WTC11 (cell line): ENCODE data around the gene TIAM2. TPM values are rescaled to one million over a fixed set of nuclear protein-coding genes. Genes with fewer than 3 reads are reported as not detected.
A peak's percentile ranks its signal among the peaks of the same experiment; 100 is the strongest.

Experiments used
- ATAC-seq: fragments of 200-7000 bp; cut with Tn5 transposase; 2 replicates; pipeline ENCODE4 v1.10.0; 2021; ENCODE audit warnings: mild to moderate bottlenecking, moderate library complexity
- CTCF ChIA-PET: fragments of 300-600 bp; sonication (Branson Sonifier 250); formaldehyde crosslinking; loops from one replicate; lab custom pipeline; 2021; ENCODE audit warnings: antibody characterized with exemption; lab: Charles Lee
- POLR2A ChIA-PET: fragments of 350-600 bp; sonication (Branson Sonifier 250); formaldehyde crosslinking; loops from one replicate; lab custom pipeline; 2021; ENCODE audit warnings: antibody characterized with exemption; lab: Charles Lee
- DNase-seq: peaks from one replicate; pipeline ENCODE4 v3.0.0; 2021; ENCODE audit warnings: low spot score
- H3K27ac Mint-ChIP-seq: 2 replicates; pipeline ENCODE4 v1.8.0; 2021; ENCODE audit warnings: mixed read lengths
- H3K27me3 Mint-ChIP-seq: 2 replicates; pipeline ENCODE4 v1.8.0; 2021; ENCODE audit warnings: low read depth, mild to moderate bottlenecking, moderate library complexity, mixed read lengths
- H3K36me3 Mint-ChIP-seq: 2 replicates; pipeline ENCODE4 v1.8.0; 2021; ENCODE audit warnings: mixed read lengths
- H3K4me1 Mint-ChIP-seq: 2 replicates; pipeline ENCODE4 v1.8.0; 2022; ENCODE audit warnings: mixed read lengths
- H3K4me3 Mint-ChIP-seq: 2 replicates; pipeline ENCODE4 v1.8.0; 2021; ENCODE audit warnings: mild to moderate bottlenecking, moderate library complexity, mixed read lengths
- H3K9me3 Mint-ChIP-seq: 2 replicates; pipeline ENCODE4 v1.8.0; 2021; ENCODE audit warnings: mixed read lengths
- FOXP1 ChIP-seq: sonication (generic); formaldehyde crosslinking; IDR thresholded peaks from 2 replicates; pipeline ENCODE4 v1.8.0; 2022; ENCODE audit warnings: missing genetic modification reagents, mild to moderate bottlenecking, moderate library complexity, borderline replicate concordance
- MXD4 ChIP-seq: fragments of 250-450 bp; sonication (Bioruptor Pico); IDR thresholded peaks from 2 replicates; pipeline ENCODE4 v1.8.0; 2021; ENCODE audit warnings: mild to moderate bottlenecking, moderate library complexity, borderline replicate concordance
- PRRX2 ChIP-seq: fragments of 250-450 bp; sonication (Bioruptor Pico); IDR thresholded peaks from 2 replicates; pipeline ENCODE4 v1.8.0; 2021; ENCODE audit warnings: mild to moderate bottlenecking
- ZNF121 ChIP-seq: sonication (generic); formaldehyde crosslinking; IDR thresholded peaks from 2 replicates; pipeline ENCODE4 v1.8.0; 2023; ENCODE audit warnings: missing genetic modification reagents
- ZNF423 ChIP-seq: fragments of 250-450 bp; sonication (Bioruptor Pico); IDR thresholded peaks from 2 replicates; pipeline ENCODE4 v2.1.2; 2022; ENCODE audit warnings: mild to moderate bottlenecking, moderate library complexity
- total RNA-seq: library from RNA; stranded (reverse); gene quantifications from 3 replicates; pipeline ENCODE4 v1.2.3, GENCODE V29; 2021
- TF ChIP-seq, protein P1 (sequence below): sonication (generic); formaldehyde crosslinking; IDR thresholded peaks from 2 replicates; pipeline ENCODE4 v1.8.1; 2022; ENCODE audit warnings: missing genetic modification reagents, borderline replicate concordance
- TF ChIP-seq, protein P2 (sequence below): sonication (generic); formaldehyde crosslinking; IDR thresholded peaks from 2 replicates; pipeline ENCODE4 v1.8.1; 2022; ENCODE audit warnings: mild to moderate bottlenecking, missing genetic modification reagents, moderate library complexity, borderline replicate concordance
- TF ChIP-seq, protein P3 (sequence below): sonication (generic); formaldehyde crosslinking; IDR thresholded peaks from 2 replicates; pipeline ENCODE4 v1.8.0; 2022; ENCODE audit warnings: missing genetic modification reagents
- TF ChIP-seq, protein P4 (sequence below): sonication (generic); formaldehyde crosslinking; conservative IDR thresholded peaks from 2 replicates; pipeline ENCODE4 v1.8.1; 2022; ENCODE audit warnings: mild to moderate bottlenecking, missing genetic modification reagents
- TF ChIP-seq, protein P5 (sequence below): sonication (generic); formaldehyde crosslinking; IDR thresholded peaks from 2 replicates; pipeline ENCODE4 v1.8.1; 2023; ENCODE audit warnings: mild to moderate bottlenecking, missing genetic modification reagents

Gene TIAM2
- total RNA-seq, 1 experiment from 2014 or later: 15.1 TPM

DNA sequence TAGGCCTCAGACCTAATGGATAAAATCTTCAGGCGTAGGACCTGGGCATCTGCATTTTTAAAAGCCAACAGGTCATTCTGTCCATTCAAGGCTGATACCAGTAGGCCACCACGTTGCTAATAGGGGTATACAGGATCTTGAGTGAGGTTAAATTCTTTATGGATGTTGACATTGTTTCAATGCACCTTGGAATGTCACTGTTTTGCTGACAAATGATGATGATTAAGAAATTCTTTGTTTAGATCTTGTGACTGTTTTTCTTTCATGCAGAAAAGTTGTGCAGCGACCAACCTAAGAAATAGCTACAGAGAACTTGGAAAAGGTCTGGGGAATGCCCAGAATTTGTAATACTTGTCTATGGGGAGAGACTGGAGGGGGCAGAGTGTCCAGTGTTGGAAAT is 167.6 kb downstream of the TIAM2 start:
- DNase-seq (no peak), ATAC-seq (no peak)
- peaks cover 13% of the 10 kb centered on the region for H3K36me3 Mint-ChIP-seq
- no peak for TF ChIP-seq FOXP1 (CRISPR knock-in tag)
- TF ChIP-seq, protein P1, sequence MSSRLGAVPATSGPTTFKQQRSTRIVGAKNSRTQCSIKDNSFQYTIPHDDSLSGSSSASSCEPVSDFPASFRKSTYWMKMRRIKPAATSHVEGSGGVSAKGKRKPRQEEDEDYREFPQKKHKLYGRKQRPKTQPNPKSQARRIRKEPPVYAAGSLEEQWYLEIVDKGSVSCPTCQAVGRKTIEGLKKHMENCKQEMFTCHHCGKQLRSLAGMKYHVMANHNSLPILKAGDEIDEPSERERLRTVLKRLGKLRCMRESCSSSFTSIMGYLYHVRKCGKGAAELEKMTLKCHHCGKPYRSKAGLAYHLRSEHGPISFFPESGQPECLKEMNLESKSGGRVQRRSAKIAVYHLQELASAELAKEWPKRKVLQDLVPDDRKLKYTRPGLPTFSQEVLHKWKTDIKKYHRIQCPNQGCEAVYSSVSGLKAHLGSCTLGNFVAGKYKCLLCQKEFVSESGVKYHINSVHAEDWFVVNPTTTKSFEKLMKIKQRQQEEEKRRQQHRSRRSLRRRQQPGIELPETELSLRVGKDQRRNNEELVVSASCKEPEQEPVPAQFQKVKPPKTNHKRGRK (CRISPR knock-in tag): no peak
- TF ChIP-seq ZNF423 (CRISPR knock-in tag): no peak
- TF ChIP-seq, protein P2, sequence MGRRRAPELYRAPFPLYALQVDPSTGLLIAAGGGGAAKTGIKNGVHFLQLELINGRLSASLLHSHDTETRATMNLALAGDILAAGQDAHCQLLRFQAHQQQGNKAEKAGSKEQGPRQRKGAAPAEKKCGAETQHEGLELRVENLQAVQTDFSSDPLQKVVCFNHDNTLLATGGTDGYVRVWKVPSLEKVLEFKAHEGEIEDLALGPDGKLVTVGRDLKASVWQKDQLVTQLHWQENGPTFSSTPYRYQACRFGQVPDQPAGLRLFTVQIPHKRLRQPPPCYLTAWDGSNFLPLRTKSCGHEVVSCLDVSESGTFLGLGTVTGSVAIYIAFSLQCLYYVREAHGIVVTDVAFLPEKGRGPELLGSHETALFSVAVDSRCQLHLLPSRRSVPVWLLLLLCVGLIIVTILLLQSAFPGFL: no peak
- TF ChIP-seq, protein P3, sequence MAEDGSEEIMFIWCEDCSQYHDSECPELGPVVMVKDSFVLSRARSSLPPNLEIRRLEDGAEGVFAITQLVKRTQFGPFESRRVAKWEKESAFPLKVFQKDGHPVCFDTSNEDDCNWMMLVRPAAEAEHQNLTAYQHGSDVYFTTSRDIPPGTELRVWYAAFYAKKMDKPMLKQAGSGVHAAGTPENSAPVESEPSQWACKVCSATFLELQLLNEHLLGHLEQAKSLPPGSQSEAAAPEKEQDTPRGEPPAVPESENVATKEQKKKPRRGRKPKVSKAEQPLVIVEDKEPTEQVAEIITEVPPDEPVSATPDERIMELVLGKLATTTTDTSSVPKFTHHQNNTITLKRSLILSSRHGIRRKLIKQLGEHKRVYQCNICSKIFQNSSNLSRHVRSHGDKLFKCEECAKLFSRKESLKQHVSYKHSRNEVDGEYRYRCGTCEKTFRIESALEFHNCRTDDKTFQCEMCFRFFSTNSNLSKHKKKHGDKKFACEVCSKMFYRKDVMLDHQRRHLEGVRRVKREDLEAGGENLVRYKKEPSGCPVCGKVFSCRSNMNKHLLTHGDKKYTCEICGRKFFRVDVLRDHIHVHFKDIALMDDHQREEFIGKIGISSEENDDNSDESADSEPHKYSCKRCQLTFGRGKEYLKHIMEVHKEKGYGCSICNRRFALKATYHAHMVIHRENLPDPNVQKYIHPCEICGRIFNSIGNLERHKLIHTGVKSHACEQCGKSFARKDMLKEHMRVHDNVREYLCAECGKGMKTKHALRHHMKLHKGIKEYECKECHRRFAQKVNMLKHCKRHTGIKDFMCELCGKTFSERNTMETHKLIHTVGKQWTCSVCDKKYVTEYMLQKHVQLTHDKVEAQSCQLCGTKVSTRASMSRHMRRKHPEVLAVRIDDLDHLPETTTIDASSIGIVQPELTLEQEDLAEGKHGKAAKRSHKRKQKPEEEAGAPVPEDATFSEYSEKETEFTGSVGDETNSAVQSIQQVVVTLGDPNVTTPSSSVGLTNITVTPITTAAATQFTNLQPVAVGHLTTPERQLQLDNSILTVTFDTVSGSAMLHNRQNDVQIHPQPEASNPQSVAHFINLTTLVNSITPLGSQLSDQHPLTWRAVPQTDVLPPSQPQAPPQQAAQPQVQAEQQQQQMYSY: no peak
- TF ChIP-seq MXD4 (CRISPR knock-in tag): no peak
- TF ChIP-seq PRRX2 (CRISPR knock-in tag): no peak
- TF ChIP-seq ZNF121: no peak
- peaks cover 28% of the 10 kb centered on the region for H3K4me1 Mint-ChIP-seq
- POLR2A ChIA-PET: no interaction called here
- peaks cover 15% of the 10 kb centered on the region for H3K9me3 Mint-ChIP-seq
- no peaks in the 10 kb centered on the region for H3K27me3 Mint-ChIP-seq
- 0 out of 2 replicates have a peak overlapping the region, but pooled peaks have one; percentile 8 for H3K27ac Mint-ChIP-seq
- CTCF ChIA-PET: interaction anchor here (1.2 kb wide), 1 partner anchor 10 kb away, joined by 3 read pairs; no protein-coding TSS in a partner anchor
- no peak overlapping the region for H3K4me3 Mint-ChIP-seq

DNA sequence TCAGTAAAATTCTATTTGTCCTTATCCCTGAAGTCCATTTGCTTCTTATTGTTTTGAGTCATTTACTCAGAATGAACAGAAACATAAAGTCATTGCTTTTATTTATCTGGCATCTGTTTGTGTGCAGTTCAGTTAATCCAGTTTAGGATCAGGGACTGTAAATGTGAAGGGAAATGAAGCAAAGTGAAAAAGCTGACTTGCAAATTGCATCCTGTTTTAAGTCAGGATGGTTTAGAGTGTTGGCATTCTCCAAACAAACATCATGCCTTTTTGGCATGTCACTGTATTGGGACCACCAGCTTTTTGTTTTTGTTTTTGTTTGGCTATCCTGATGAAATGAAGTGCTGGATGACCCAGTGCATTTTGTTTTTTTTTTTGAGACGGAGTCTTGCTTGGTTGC is 168.5 kb downstream of the TIAM2 start:
- Mint-ChIP-seq H3K9me3 (peaks cover 15% of the 10 kb centered on the region), H3K27me3 (no peaks in the 10 kb centered on the region), H3K4me1 (peaks cover 26% of the 10 kb centered on the region), H3K27ac (no peak overlapping the region), H3K36me3 (peaks cover 13% of the 10 kb centered on the region), H3K4me3 (no peak overlapping the region)
- POLR2A ChIA-PET: interaction anchor here (0.6 kb wide), 1 partner anchor 118 kb away, joined by 3 read pairs; no protein-coding TSS in a partner anchor
- DNase-seq (no peak), ATAC-seq (no peak)
- CTCF ChIA-PET: interaction anchor here (1.0 to 2.6 kb wide), 3 partner anchors 11 to 488 kb away, joined by 4 to 11 read pairs (median 4); no protein-coding TSS in a partner anchor
- TF ChIP-seq, protein P4, sequence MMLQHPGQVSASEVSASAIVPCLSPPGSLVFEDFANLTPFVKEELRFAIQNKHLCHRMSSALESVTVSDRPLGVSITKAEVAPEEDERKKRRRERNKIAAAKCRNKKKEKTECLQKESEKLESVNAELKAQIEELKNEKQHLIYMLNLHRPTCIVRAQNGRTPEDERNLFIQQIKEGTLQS (CRISPR knock-in tag): no peak
- TF ChIP-seq, all 79 proteins: peak for 0

DNA sequence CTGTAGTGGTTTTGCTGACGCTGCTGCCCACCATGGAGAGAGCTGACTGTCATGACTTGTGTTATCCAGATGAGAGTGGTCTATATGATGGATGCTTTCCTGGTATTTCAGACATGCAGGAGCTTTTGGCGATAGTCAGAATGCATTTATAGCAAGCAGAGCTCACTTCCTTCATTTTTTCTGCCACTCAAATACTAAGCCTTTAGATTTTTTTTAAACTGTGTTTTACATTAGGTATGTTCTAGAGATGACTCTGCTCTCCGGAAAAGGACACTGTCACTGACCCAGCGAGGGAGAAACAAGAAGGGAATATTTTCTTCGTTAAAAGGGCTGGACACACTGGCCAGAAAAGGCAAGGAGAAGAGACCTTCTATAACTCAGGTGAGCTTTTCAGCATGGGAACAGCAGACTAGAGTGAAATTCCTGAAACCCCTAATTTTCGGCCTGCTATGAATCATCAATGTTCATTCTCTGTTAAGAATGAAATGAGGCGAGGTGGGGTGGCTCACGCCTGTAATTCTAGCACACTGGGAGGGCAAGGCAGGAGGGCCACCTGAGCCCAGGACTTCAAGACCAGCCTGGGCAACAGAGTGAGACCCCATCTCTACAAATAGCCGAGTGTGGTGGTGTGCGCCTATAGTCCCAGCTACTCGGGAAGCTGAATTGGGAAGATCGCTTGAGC is 170.1 kb downstream of the TIAM2 start:
- peaks cover 9% of the 10 kb centered on the region; the same call in 1 of the 2 replicates for H3K9me3 Mint-ChIP-seq
- TF ChIP-seq ZNF121: peak; percentile 56; the same call in 1 of the 2 replicates
- TF ChIP-seq, protein P5, sequence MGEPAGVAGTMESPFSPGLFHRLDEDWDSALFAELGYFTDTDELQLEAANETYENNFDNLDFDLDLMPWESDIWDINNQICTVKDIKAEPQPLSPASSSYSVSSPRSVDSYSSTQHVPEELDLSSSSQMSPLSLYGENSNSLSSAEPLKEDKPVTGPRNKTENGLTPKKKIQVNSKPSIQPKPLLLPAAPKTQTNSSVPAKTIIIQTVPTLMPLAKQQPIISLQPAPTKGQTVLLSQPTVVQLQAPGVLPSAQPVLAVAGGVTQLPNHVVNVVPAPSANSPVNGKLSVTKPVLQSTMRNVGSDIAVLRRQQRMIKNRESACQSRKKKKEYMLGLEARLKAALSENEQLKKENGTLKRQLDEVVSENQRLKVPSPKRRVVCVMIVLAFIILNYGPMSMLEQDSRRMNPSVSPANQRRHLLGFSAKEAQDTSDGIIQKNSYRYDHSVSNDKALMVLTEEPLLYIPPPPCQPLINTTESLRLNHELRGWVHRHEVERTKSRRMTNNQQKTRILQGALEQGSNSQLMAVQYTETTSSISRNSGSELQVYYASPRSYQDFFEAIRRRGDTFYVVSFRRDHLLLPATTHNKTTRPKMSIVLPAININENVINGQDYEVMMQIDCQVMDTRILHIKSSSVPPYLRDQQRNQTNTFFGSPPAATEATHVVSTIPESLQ (CRISPR knock-in tag): no peak
- ChIA-PET POLR2A (no interaction called here), CTCF (interaction anchor here (1.3 to 2.6 kb wide), 4 partner anchors 11 to 489 kb away, joined by 3 to 11 read pairs (median 5); no protein-coding TSS in a partner anchor)
- no peaks in the 10 kb centered on the region for H3K27me3 Mint-ChIP-seq
- H3K36me3 Mint-ChIP-seq: peaks cover 8% of the 10 kb centered on the region
- H3K4me1 Mint-ChIP-seq: peaks cover 10% of the 10 kb centered on the region; the same call in 1 of the 2 replicates
- no peak overlapping the region for H3K4me3 Mint-ChIP-seq
- DNase-seq (no peak), ATAC-seq (no peak)
- peak overlapping the region; percentile 52; the same call in 1 of the 2 replicates for H3K27ac Mint-ChIP-seq
